ENCODE measurements around the gene NBEA. TPM values are rescaled to one million over a fixed set of nuclear protein-coding genes. Genes with fewer than 3 reads are reported as not detected.
"Not testable (repeated sequence)": the region's sequence is repeated elsewhere in the genome, so short reads cannot be mapped to it uniquely, and the experiment has no call there.

Gene NBEA
- polyA plus RNA-seq, 1 experiment: 1.3 TPM

- TF ChIP-seq CTCF (IDR thresholded peaks at IDR 0.05; ENCODE audit: low read depth, low read length): no peak
- POLR2A ChIA-PET: no interaction called here
- no peak for DNase-seq (ENCODE audit: low read depth, low spot score)
- CTCF ChIA-PET: no interaction called here
- no peaks in the 10 kb centered on the region for H3K27me3 ChIP-seq (ENCODE audit: control insufficient read depth, insufficient read depth, low read length)
- H3K27ac ChIP-seq (ENCODE audit: low read depth, low read length): no peak overlapping the region
- no peak overlapping the region for H3K4me3 ChIP-seq (ENCODE audit: low read depth, low read length)
- no peaks in the 10 kb centered on the region for H3K9me3 ChIP-seq (ENCODE audit: control insufficient read depth, insufficient read depth, low read length)
These were observed 165.5 kb downstream of the NBEA start for GRCh38 chr13:35107535-35107934.

- H3K4me3 ChIP-seq (ENCODE audit: low read depth, low read length); H3K27me3 ChIP-seq (ENCODE audit: control insufficient read depth, insufficient read depth, low read length); H3K9me3 ChIP-seq (ENCODE audit: control insufficient read depth, insufficient read depth, low read length); CTCF ChIA-PET; H3K27ac ChIP-seq (ENCODE audit: low read depth, low read length); POLR2A ChIA-PET; DNase-seq (ENCODE audit: low read depth, low spot score): not testable (repeated sequence)
These were observed 171.5 kb downstream of the NBEA start for GRCh38 chr13:35113612-35114011.

- CTCF ChIA-PET: no interaction called here
- Histone ChIP-seq H3K9me3 (ENCODE audit: control insufficient read depth, insufficient read depth, low read length) (no peaks in the 10 kb centered on the region), H3K27ac (ENCODE audit: low read depth, low read length) (no peak overlapping the region), H3K4me3 (ENCODE audit: low read depth, low read length) (no peak overlapping the region), H3K27me3 (ENCODE audit: control insufficient read depth, insufficient read depth, low read length) (no peaks in the 10 kb centered on the region)
- no peak for DNase-seq (ENCODE audit: low read depth, low spot score)
- POLR2A ChIA-PET: no interaction called here
- no peak for TF ChIP-seq CTCF (IDR thresholded peaks at IDR 0.05; ENCODE audit: low read depth, low read length)
These were observed 185.4 kb downstream of the NBEA start for GRCh38 chr13:35127466-35127865.

GRCh38 chr13:35129500-35129899 is 187.4 kb downstream of the NBEA start:
- no peak for DNase-seq (ENCODE audit: low read depth, low spot score)
- no peak for TF ChIP-seq CTCF (IDR thresholded peaks at IDR 0.05; ENCODE audit: low read depth, low read length)
- CTCF ChIA-PET: no interaction called here
- H3K4me3 ChIP-seq (ENCODE audit: low read depth, low read length): no peak overlapping the region
- no peaks in the 10 kb centered on the region for H3K9me3 ChIP-seq (ENCODE audit: control insufficient read depth, insufficient read depth, low read length)
- no peak overlapping the region for H3K27ac ChIP-seq (ENCODE audit: low read depth, low read length)
- POLR2A ChIA-PET: no interaction called here
- no peaks in the 10 kb centered on the region for H3K27me3 ChIP-seq (ENCODE audit: control insufficient read depth, insufficient read depth, low read length)

- no peak overlapping the region for H3K4me3 ChIP-seq (ENCODE audit: low read depth, low read length)
- no peak overlapping the region for H3K27ac ChIP-seq (ENCODE audit: low read depth, low read length)
- POLR2A ChIA-PET: no interaction called here
- CTCF ChIA-PET: no interaction called here
- DNase-seq (ENCODE audit: low read depth, low spot score): no peak
- H3K9me3 ChIP-seq (ENCODE audit: control insufficient read depth, insufficient read depth, low read length): no peaks in the 10 kb centered on the region
- TF ChIP-seq CTCF (IDR thresholded peaks at IDR 0.05; ENCODE audit: low read depth, low read length): no peak
- H3K27me3 ChIP-seq (ENCODE audit: control insufficient read depth, insufficient read depth, low read length): no peaks in the 10 kb centered on the region
These were observed 189.4 kb downstream of the NBEA start for GRCh38 chr13:35131471-35131870.

- ChIA-PET CTCF (no interaction called here), POLR2A (no interaction called here)
- no peak for TF ChIP-seq CTCF (IDR thresholded peaks at IDR 0.05; ENCODE audit: low read depth, low read length)
- DNase-seq (ENCODE audit: low read depth, low spot score): no peak
- Histone ChIP-seq H3K9me3 (ENCODE audit: control insufficient read depth, insufficient read depth, low read length) (no peaks in the 10 kb centered on the region), H3K4me3 (ENCODE audit: low read depth, low read length) (no peak overlapping the region), H3K27me3 (ENCODE audit: control insufficient read depth, insufficient read depth, low read length) (no peaks in the 10 kb centered on the region), H3K27ac (ENCODE audit: low read depth, low read length) (no peak overlapping the region)
These were observed 194.5 kb downstream of the NBEA start for GRCh38 chr13:35136585-35136984.

All from AG04450 (cell line).